GM23338 (cell line): Measurements from ENCODE around the gene DIRAS2.

Experiments used
- CREB1 ChIP-seq: fragments of 250-450 bp; sonication (Bioruptor Pico); IDR thresholded peaks from 2 replicates; pipeline ENCODE4 v1.5.0; 2020; ENCODE audit warnings: low read depth, mild to moderate bottlenecking, moderate library complexity
- CTCF ChIP-seq, 2 experiments: fragments of 200-600 bp in 1 of 2; sonication (generic) in 1 of 2; conservative IDR thresholded peaks; 2 replicates each; pipeline versions ENCODE4 v1.5.1 to v1.6.1; 2016 to 2017; ENCODE audit warnings: antibody characterized with exemption in 2 of 2, low read depth in 2 of 2, mild to moderate bottlenecking in 2 of 2, moderate library complexity in 1 of 2
- EZH2 ChIP-seq: fragments of 200-600 bp; sonication (generic); IDR thresholded peaks from one replicate; pipeline ENCODE4 v1.8.0; 2017; ENCODE audit warnings: antibody characterized with exemption, mild to moderate bottlenecking, low read depth; ENCODE audit not compliant: unreplicated experiment
- EZH2phosphoT487 ChIP-seq: fragments of 200-600 bp; sonication (generic); IDR thresholded peaks from one replicate; pipeline ENCODE4 v1.8.1; 2018; ENCODE audit warnings: antibody characterized with exemption; ENCODE audit not compliant: unreplicated experiment
- JUNB ChIP-seq: IDR thresholded peaks from one replicate; pipeline ENCODE4 v1.6.1; 2016; ENCODE audit warnings: antibody characterized with exemption; ENCODE audit not compliant: unreplicated experiment
- POLR2AphosphoS5 ChIP-seq: IDR thresholded peaks from 2 replicates; pipeline ENCODE4 v1.6.1; 2016; ENCODE audit warnings: antibody characterized with exemption, low read depth
- REST ChIP-seq: IDR thresholded peaks from one replicate; pipeline ENCODE4 v1.6.1; 2018; ENCODE audit warnings: antibody characterized with exemption; ENCODE audit not compliant: unreplicated experiment
- STAT1 ChIP-seq: IDR thresholded peaks from one replicate; pipeline ENCODE4 v1.6.1; 2016; ENCODE audit warnings: antibody characterized with exemption; ENCODE audit not compliant: unreplicated experiment
- ZNF114 ChIP-seq: fragments of 250-450 bp; sonication (Bioruptor Pico); IDR thresholded peaks from 2 replicates; pipeline ENCODE4 v1.5.0; 2020; ENCODE audit warnings: mild to moderate bottlenecking, moderate library complexity
- ZNF462 ChIP-seq: fragments of 250-450 bp; sonication (Bioruptor Pico); IDR thresholded peaks from 2 replicates; pipeline ENCODE4 v1.5.0; 2020; ENCODE audit warnings: mild to moderate bottlenecking, moderate library complexity

- TF ChIP-seq EZH2phosphoT487: no peak
- TF ChIP-seq CTCF (conservative IDR thresholded peaks at IDR 0.05; ENCODE audit: low read depth in 2 of 2): no peak
- no peak for TF ChIP-seq ZNF114
- no peak for TF ChIP-seq EZH2
- no peak for TF ChIP-seq POLR2AphosphoS5
- TF ChIP-seq REST: no peak
- no peak for TF ChIP-seq ZNF462 (CRISPR knock-in tag)
- TF ChIP-seq JUNB: no peak
- no peak for TF ChIP-seq STAT1
- no peak for TF ChIP-seq CREB1 (CRISPR knock-in tag)
Observed at GRCh38 chr9:90658181-90658580, 15.6 kb upstream of the DIRAS2 start.
